ENCODE data around the gene CELA2A.

GRCh38 chr1:15432324-15432723 lies 24.2 kb upstream of the CELA2A start:
- TF ChIP-seq POU2F2 (IDR thresholded peaks at IDR 0.05; ENCODE audit: low read depth, low read length) (no peak), POLR2AphosphoS5 (IDR thresholded peaks at IDR 0.05; ENCODE audit: low read depth, low read length) (0 out of 2 replicates have a peak, but pooled peaks have one; percentile 22), TAF1 (IDR thresholded peaks at IDR 0.05; ENCODE audit: low read depth, low read length) (no peak), POLR2A (IDR thresholded peaks at IDR 0.05; ENCODE audit: low read depth, low read length) (no peak)
